SU-DHL-6 (cell line): ENCODE results near the gene TNFRSF21.

Experiments
- H2AFZ ChIP-seq: fragments of 200-600 bp; sonication (generic); 2 replicates; pipeline ENCODE4 v1.6.1; 2014; ENCODE audit warnings: low read depth, mild to moderate bottlenecking, moderate library complexity, mixed read lengths, antibody characterized with exemption, low read length; ENCODE audit not compliant: severe bottlenecking
- H3F3A ChIP-seq: fragments of 200-600 bp; shearing (Covaris generic); 2 replicates; pipeline ENCODE4 v1.6.0; 2016; ENCODE audit warnings: antibody characterized with exemption, mild to moderate bottlenecking; ENCODE audit not compliant: insufficient read depth
- H3K27ac ChIP-seq: fragments of 200-600 bp; sonication (generic); 2 replicates; pipeline ENCODE4 v1.5.1; 2016; ENCODE audit warnings: low read depth, mild to moderate bottlenecking, low read length, moderate library complexity, mixed read lengths
- H3K27me3 ChIP-seq: fragments of 200-600 bp; sonication (generic), shearing (Covaris generic); 2 replicates; pipeline ENCODE4 v1.6.0; 2014; ENCODE audit warnings: mild to moderate bottlenecking, low read length
- H3K36me3 ChIP-seq: fragments of 200-600 bp; sonication (generic); 2 replicates; pipeline ENCODE4 v1.6.1; 2014; ENCODE audit warnings: mild to moderate bottlenecking, low read length, mixed read lengths
- H3K4me2 ChIP-seq: fragments of 300-600, 200-600 bp; shearing (Covaris generic), sonication (generic); 2 replicates; pipeline ENCODE4 v1.6.0; 2014; ENCODE audit warnings: low read length, low read depth, mild to moderate bottlenecking; ENCODE audit not compliant: poor library complexity, severe bottlenecking
- H3K4me3 ChIP-seq: fragments of 200-600 bp; sonication (generic); 2 replicates; pipeline ENCODE4 v1.5.1; 2014; ENCODE audit warnings: antibody characterized with exemption, low read length, mild to moderate bottlenecking, mixed read lengths; ENCODE audit not compliant: insufficient read depth, poor library complexity, severe bottlenecking
- H3K79me2 ChIP-seq: fragments of 200-600 bp; sonication (generic); 2 replicates; pipeline ENCODE4 v1.6.1; 2014; ENCODE audit warnings: mild to moderate bottlenecking, low read length, moderate library complexity; ENCODE audit not compliant: insufficient read depth
- H3K9ac ChIP-seq: fragments of 200-600 bp; sonication (generic); 2 replicates; pipeline ENCODE4 v1.7.0; 2014; ENCODE audit warnings: mild to moderate bottlenecking, low read length
- H3K9me2 ChIP-seq: fragments of 200-600 bp; sonication (generic); replicated peaks from 2 replicates; pipeline ENCODE4 v1.6.1; 2014; ENCODE audit warnings: low read length; ENCODE audit not compliant: insufficient read depth
- H3K9me3 ChIP-seq: fragments of 200-600 bp; sonication (generic); 2 replicates; pipeline ENCODE4 v1.6.1; 2014; ENCODE audit warnings: low read length, mixed read lengths; ENCODE audit not compliant: insufficient read depth
- H4K20me1 ChIP-seq: fragments of 200-600 bp; sonication (generic); 2 replicates; pipeline ENCODE4 v1.6.1; 2014; ENCODE audit warnings: low read depth, mild to moderate bottlenecking, antibody characterized with exemption, low read length, moderate library complexity, mixed read lengths
- CTCF ChIP-seq: fragments of 200-600 bp; sonication (generic); IDR thresholded peaks from one replicate; pipeline ENCODE4 v1.5.1; 2017; ENCODE audit warnings: antibody characterized with exemption, mild to moderate bottlenecking, low read length, moderate library complexity; ENCODE audit not compliant: insufficient read depth, poor library complexity, severe bottlenecking
- EZH2phosphoT487 ChIP-seq: fragments of 200-600 bp; sonication (generic), shearing (Covaris generic); conservative IDR thresholded peaks from 2 replicates; pipeline ENCODE4 v1.6.1; 2018; ENCODE audit warnings: mild to moderate bottlenecking, antibody characterized with exemption, low read length, moderate library complexity, mixed read lengths

The TNFRSF21 gene

GRCh38 chr6:47300417-47300816, 9.3 kb downstream of the TNFRSF21 start:
- TF ChIP-seq EZH2phosphoT487, result no peak
- no peak for TF ChIP-seq CTCF
- Histone ChIP-seq H3K27ac (no peak overlapping the region), H3K4me2 (no peak overlapping the region), H3K4me3 (no peak overlapping the region), H3K9me2 (no peaks in the 10 kb centered on the region), H3K79me2 (no peaks in the 10 kb centered on the region), H3K9me3 (no peaks in the 10 kb centered on the region), H2AFZ (no peak overlapping the region), H3K27me3 (no peaks in the 10 kb centered on the region), H3K36me3 (no peaks in the 10 kb centered on the region), H4K20me1 (no peaks in the 10 kb centered on the region), H3F3A (no peaks in the 10 kb centered on the region), H3K9ac (no peak overlapping the region)

- H3F3A ChIP-seq, result no peaks in the 10 kb centered on the region
- H3K9me2 ChIP-seq, result no peaks in the 10 kb centered on the region
- H3K9me3 ChIP-seq, result no peaks in the 10 kb centered on the region
- H3K4me3 ChIP-seq, result no peak overlapping the region
- no peak overlapping the region for H3K9ac ChIP-seq
- TF ChIP-seq EZH2phosphoT487, result no peak
- no peak for TF ChIP-seq CTCF
- H2AFZ ChIP-seq, result no peak overlapping the region
- no peaks in the 10 kb centered on the region for H3K79me2 ChIP-seq
- H4K20me1 ChIP-seq, result no peaks in the 10 kb centered on the region
- no peak overlapping the region for H3K4me2 ChIP-seq
- no peak overlapping the region for H3K27ac ChIP-seq
- H3K27me3 ChIP-seq, result no peaks in the 10 kb centered on the region
- H3K36me3 ChIP-seq, result no peaks in the 10 kb centered on the region
Observed at GRCh38 chr6:47299965-47300364, 9.7 kb downstream of the TNFRSF21 start.

GRCh38 chr6:47298475-47298874, 11.2 kb downstream of the TNFRSF21 start:
- TF ChIP-seq EZH2phosphoT487 (no peak), CTCF (no peak)
- Histone ChIP-seq H3K36me3 (no peaks in the 10 kb centered on the region), H3K9ac (no peak overlapping the region), H3K27me3 (no peaks in the 10 kb centered on the region), H3F3A (no peaks in the 10 kb centered on the region), H3K79me2 (no peaks in the 10 kb centered on the region), H3K9me2 (no peaks in the 10 kb centered on the region), H2AFZ (no peak overlapping the region), H3K9me3 (no peaks in the 10 kb centered on the region), H3K4me3 (no peak overlapping the region), H4K20me1 (no peaks in the 10 kb centered on the region), H3K27ac (no peak overlapping the region), H3K4me2 (no peak overlapping the region)
